GM21367 (cell line): ENCODE results near the gene MRPL3.

Source experiments
- ATAC-seq: cut with Tn5 transposase; IDR thresholded peaks from one replicate; pipeline ENCODE4 v1.9.1; 2021; ENCODE audit not compliant: unreplicated experiment

MRPL3 gene

GRCh38 chr3:131502530-131503319 is at the start of gene MRPL3:
Gene MRPL3, minus strand, starts transcription at chr3:131502971. Its CDS starts 150 bp downstream, at chr3:131502821.
- peak; percentile 96 for ATAC-seq

GRCh38 chr3:131551761-131552160 is 49.0 kb upstream of the MRPL3 start:
- no peak for ATAC-seq

DNA sequence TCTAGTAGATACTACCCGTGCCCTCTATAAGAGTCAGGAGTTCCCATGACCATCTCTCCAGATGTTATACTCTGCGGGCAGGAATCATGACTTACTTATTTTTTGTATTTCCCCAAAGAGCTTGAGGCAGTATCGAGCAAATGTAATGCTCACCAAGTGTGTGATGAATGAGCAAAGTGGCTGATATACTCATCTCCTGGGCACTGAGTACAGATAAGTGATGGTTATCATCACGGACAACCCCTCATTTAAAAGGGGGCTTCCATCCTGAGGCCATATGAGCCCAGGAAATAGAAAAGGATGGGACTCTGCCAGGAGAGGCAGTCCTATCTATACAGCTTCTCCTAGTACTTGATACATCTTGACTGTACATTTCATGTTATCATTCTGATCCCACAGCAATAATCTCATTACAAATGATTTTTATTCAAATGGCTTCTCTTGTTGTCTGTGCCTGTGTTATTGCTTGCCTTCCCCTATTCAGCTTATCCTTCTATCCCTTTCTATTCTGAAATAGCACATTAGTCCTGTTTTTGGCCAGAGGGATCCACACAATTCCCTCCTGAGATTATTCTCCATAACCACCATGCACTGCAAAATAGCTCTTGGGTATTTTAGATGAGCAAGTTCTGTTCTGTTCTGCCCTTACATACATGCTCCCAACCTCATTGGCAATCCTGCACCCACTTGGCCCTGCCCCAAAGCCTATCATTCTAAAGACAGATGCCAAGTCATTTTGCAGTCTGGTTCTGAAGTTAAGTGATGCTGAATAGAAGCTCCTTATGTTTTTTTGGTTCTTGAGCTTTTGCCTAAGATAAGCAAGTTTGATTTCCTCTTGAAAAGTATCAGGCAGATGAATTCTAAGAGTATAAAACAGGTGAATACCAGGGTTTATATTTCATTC is 48.0 kb upstream of the MRPL3 start:
- no peak for ATAC-seq

GRCh38 chr3:131549340-131549739 is 46.6 kb upstream of the MRPL3 start:
- ATAC-seq, result no peak

DNA sequence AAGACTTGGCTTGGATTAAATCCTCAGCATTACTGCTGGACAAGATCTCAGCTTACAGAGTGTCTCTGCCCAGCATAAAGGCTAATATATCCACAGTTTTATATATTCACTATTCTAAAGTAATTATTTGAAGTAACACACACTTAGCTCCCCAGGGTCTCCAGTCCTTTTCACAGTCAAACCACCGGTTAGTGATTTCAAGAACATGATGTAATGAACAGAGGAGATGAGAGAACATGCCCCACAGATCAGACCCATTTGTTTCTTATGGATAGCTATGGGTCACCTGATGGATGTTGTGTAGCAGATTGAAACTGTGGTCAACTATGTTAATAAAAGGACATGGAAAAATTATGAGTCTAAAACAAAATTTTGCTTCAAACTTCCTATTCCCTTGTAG is 44.8 kb upstream of the MRPL3 start:
- no peak for ATAC-seq

- no peak for ATAC-seq
Observed at GRCh38 chr3:131546441-131546840, 43.7 kb upstream of the MRPL3 start.

DNA sequence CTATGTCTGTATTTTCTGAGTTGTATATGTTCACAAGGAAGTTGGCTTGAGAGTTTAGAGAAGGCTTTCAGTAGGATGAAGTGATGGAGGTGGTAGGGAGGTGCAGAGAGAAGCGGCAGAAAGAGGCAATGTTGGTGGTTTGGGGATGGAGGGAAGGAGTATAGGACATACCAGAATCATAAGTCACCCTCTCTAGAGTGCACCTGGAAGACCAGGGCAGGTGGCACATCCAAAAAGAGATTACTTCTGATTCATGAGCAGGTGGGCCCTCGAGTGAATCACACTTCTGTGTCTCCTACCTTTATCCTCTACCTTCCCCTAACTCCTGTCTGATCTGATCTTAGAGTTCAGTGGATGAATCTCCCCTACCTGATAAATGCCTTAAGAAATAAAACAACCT is 41.8 kb upstream of the MRPL3 start:
- ATAC-seq, result no peak

DNA sequence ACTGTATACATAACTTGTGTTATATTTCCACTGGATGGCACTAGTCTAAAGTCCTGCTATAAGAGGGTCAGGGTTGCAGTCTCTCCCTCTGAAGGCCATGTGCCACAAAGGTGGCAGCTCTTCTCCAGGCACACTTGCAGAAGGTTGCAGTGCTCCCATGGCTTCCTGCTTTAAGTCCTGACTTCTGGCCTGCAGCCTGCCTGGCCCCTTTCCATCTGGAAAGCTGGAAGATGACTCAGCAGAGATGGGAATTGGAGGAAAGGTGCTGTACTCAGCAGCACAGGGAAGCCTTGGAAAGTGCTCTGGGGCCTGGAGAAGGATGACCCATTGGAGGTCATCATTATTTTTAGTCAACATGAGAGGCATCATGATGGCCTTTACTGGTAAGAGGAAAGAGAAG is 40.9 kb upstream of the MRPL3 start:
- no peak for ATAC-seq

GRCh38 chr3:131541288-131541687 is 38.5 kb upstream of the MRPL3 start:
- no peak for ATAC-seq

GRCh38 chr3:131540821-131541220 is 38.0 kb upstream of the MRPL3 start:
- ATAC-seq, result no peak

DNA sequence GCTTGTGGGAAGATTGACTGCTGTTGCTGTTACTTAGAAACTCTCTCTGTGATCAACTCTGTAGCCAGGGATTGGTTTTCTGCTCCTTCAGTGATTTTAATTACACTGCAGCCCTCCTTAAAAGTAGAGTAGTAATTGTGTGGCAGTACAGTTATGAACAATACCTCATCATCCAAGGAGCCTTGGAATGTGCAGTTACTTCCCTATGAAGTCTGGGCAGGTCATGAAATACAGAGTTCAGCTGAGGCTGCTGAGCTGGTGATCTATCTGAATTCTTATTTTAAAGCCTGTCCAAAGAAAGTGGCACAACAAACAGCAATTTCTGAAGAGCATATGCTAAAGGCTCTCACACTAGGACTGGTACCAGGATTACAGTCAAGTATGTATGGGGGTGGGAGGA is 37.4 kb upstream of the MRPL3 start:
- ATAC-seq, result no peak

GRCh38 chr3:131538968-131539367 is 36.2 kb upstream of the MRPL3 start:
- no peak for ATAC-seq

- no peak for ATAC-seq
Observed at GRCh38 chr3:131537531-131537930, 34.8 kb upstream of the MRPL3 start.

DNA sequence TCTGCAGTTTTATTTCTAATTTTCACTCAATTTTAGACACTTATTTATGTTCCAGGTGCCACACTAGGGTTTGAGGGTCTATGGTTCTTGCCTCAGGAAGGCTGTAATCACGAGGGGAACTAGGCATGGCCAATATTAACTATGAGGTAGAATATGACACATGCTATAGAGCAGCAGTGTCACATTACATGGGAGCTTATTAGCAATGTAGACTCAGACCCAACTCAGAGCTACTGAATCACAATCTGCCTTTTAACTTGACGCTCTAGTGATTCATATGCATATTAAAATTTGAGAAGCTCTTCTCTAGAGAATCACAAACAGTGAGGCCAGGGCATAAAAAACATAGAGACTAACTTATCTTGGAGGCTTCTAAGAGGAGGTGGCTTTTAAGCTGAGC is 32.8 kb upstream of the MRPL3 start:
- no peak for ATAC-seq

DNA sequence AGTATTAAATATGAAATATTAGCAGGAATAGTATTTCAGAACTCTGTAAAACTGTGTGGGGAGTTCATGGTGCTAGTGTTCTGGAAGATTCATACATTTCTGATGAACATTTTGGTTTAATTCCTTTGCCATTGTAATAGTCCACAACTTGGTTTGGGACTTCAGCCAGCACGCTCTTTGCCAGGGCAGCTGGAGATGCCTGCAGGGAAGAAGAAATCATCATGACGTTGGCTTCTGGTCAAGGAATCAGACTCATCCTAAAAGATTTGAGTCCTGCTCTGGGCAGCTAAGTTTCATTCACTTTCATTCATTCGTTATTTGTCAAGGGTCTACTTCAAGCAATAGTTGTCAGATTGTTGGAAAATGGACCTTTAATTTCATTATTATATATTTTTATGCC is 32.4 kb upstream of the MRPL3 start:
- no peak for ATAC-seq

DNA sequence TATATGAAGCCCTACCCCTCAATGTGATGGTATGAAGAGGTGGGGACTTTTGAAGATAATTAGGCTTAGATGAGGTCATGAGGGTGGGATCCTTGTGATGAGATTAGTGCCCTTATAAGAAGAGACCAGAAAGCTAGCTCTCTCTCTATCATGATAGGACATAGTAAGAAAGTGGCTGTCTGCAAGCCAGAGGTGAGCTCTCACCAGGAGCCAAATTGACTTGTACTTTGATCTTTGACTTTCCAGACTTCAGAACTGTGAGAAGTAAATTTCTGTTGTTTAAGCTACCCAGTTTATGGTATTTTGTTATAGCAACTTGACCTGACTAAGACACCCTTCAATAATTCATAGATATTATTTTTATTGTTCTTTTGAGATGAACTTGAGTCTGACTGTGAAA is 29.9 kb upstream of the MRPL3 start:
- no peak for ATAC-seq

- ATAC-seq, result no peak
Observed at GRCh38 chr3:131530843-131531242, 28.1 kb upstream of the MRPL3 start.

DNA sequence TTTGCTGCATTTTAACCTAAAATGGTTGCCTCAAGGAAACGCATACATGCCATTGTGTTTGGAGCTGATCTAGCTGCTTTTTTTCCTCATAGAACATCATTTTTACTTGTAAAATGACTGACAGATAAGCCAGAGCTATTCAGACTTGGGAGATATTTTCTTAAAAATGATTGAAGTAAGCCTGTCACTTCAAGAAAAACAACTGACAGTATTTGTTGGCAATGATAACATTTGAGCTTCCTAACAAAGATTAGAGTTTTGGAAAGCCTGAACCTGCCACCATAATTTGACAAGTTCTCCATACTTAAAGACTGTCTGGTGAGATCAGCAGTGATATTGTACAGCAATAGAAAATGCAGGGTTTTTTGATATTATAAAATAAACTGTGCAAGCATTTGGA is 27.6 kb upstream of the MRPL3 start:
- ATAC-seq, result no peak

DNA sequence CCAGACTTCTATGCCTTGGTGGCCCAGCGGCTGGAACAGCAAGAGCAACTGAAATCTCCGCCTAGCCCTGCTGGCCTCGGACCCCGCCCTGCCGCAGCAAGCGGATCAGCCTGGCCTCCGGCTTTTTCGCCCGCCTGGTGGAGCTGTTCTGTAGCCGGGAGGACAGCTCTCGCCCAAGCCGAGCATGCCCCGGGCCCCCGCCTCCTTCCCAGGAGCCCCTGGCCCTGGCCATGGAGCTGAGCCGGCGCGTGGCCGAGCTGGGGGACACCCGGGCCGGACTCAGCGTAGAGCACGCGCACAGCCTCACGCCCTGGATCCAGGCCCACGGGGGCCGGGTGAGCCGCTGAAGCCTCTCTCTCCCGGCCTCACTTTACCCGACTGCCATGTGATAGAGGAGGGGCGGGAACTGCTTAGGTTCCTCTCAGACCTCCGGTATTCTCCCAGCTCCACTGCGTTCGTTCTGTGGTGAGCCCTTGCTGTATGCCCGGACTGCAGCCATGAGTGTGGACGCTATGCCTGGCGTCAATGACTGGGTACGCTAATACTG is 24.1 kb upstream of the MRPL3 start:
- ATAC-seq, result no peak

DNA sequence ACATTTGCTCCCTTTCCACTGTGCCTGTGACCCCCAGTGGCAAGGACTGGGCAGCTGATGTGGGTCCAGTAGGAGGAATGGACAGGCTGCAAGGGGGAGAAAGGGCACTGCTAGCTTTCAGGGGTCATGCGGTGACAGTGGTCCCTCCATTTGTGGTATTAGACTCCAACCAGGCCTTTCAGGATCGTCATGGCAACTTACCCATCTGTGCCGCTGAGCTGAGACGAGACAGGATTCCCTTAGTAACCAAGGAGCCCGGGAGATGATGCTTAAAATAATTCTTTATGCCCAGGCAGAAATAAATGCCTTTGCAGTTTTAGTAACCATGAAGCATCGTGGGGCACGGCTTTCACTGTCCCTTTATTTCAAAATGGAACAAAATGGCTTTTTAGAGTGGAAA is 15.9 kb upstream of the MRPL3 start:
- ATAC-seq, result no peak

DNA sequence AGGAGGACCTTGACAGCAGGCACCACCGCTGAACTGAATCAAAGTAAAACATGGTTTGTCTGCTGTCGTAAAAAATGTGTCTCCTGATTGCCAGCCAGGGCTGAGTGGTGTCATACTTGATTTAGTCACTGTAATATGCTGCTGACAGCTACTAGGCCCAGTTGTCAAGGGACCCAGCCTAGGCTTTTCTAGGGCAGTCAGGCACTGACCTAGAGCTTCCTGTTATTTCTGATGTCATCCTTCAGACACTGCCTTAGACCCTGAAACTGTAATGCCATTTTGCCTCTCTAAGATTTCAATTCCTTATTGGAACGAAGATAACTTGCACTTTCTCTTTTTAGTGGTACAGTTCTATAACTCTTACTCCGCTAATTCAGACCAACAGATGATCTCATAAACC is 2.6 kb upstream of the MRPL3 start:
- ATAC-seq, result no peak

GRCh38 chr3:131503320-131503635 is 507 bp upstream of the MRPL3 start:
- no peak for ATAC-seq
